ENCODE results near the gene MAML3.

DNA sequence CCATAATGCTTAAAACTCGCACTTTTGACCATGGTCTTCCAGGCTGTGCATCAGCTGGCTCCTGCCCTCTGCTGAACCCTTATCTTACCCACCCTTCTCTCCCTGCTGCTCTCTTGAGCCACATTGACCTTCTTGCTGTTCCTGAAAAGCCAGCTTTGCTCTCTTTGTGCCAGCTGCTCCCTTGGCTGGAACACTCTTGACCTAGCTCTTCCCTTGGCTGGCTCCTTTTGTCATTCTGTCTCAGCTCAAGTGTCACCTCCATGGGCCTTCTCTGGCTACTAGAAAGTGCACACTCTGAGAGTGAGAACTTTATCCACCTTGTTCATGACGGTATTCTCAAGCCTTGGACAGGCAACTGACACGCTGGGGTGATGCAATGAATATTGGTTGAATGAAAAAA is 376.2 kb downstream of the MAML3 start:
- TF ChIP-seq POLR2A (IDR thresholded peaks at IDR 0.05; ENCODE audit: low read length) = no peak
- no peak for TF ChIP-seq GATA1 (IDR thresholded peaks at IDR 0.05; ENCODE audit: low read depth, low read length)
